ENCODE results near the gene SLC33A1. TPM values are rescaled to one million over a fixed set of nuclear protein-coding genes. Genes with fewer than 3 reads are reported as not detected.
"Not testable (repeated sequence)": the region's sequence is repeated elsewhere in the genome, so short reads cannot be mapped to it uniquely, and the experiment has no call there.

The SLC33A1 gene
- total RNA-seq, 2 donors from 2014 or later: 29.1 to 36.7 TPM

DNA sequence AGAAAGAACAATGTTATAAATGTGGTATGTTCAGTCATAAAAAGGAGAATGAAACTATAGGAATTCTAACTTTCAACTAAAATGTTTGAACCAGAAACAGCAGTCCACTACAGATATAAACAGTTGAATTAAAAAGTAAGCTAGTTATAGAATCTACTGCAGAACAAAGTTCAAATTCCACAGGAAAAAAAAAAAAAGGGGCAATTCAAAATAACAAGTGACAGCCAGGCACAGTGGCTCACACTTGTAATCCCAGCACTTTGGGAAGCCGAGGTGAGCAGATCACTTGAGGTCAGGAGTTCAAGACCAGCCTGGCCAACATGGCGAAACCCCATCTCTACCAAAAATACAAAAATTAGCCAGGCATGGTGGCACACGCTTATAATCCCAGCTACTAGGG, 4.8 kb downstream of the SLC33A1 start:
- Mint-ChIP-seq H3K4me1 (ENCODE audit: low read depth in 2 of 2) (peaks cover 37 to 38% of the 10 kb centered on the region in 2 donors), H3K36me3 (peaks cover 19% of the 10 kb centered on the region), H3K4me3 (peak overlapping the region; percentile 64)
- H3K9me3 Mint-ChIP-seq; H3K27me3 Mint-ChIP-seq; ATAC-seq; DNase-seq (ENCODE audit: low spot score); H3K27ac Mint-ChIP-seq: not testable (repeated sequence)

DNA sequence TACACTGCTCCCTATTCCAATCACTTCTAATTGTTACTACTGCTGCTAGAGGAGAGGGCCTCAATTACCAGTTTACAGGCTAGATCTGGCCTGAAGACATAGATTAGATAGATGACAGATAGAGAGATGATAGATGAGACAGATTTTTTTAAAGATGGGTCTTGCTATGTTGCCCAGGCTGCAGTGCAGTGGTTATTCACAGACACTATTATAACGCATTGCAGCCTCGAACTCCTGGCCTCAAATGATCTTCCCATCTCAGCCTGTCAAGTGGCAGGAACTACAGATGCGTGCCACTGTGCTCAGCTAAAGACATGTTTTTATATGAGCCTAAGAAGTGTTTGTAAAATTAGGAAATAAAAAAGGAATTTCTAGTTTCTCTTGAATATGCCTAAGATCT, 6.2 kb downstream of the SLC33A1 start:
- ATAC-seq (no peak), DNase-seq (ENCODE audit: low spot score) (no peak)
- Mint-ChIP-seq H3K27ac (no peak overlapping the region), H3K4me3 (peak overlapping the region; percentile 32), H3K4me1 (ENCODE audit: low read depth in 2 of 2) (peaks cover 35 to 36% of the 10 kb centered on the region in 2 donors), H3K9me3 (no peaks in the 10 kb centered on the region), H3K36me3 (peaks cover 13% of the 10 kb centered on the region), H3K27me3 (no peaks in the 10 kb centered on the region)

- Mint-ChIP-seq H3K27me3 (no peaks in the 10 kb centered on the region), H3K9me3 (no peaks in the 10 kb centered on the region), H3K27ac (no peak overlapping the region), H3K4me3 (peak overlapping the region; percentile 30), H3K4me1 (ENCODE audit: low read depth in 2 of 2) (peaks cover 21% of the 10 kb centered on the region in 2 donors), H3K36me3 (peaks cover 7% of the 10 kb centered on the region)
- no peak for ATAC-seq
- DNase-seq (ENCODE audit: low spot score): no peak
Measured at GRCh38 chr3:155846119-155846518, 8.1 kb downstream of the SLC33A1 start.

DNA sequence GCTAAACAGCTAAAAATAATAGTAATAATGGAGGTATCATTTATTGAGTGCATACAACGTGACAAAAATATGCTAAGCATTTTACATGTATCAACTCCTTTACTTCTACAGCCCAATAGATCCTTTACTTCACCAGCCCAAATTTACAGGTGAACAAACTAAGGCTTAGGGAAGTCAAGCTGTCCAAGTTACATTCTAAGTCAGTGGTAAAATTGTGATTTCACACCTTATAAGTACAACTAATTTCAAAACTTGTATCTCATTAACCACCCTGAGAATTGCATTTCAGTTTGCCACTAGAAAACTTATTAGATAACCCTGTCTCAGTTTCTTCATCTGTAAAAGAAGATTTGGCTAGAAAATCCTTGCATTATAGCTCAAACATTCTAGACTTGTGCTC, 10.7 kb downstream of the SLC33A1 start:
- Mint-ChIP-seq H3K27ac (no peak overlapping the region), H3K36me3 (peaks cover 7% of the 10 kb centered on the region), H3K4me3 (no peak overlapping the region), H3K27me3 (no peaks in the 10 kb centered on the region), H3K4me1 (ENCODE audit: low read depth in 2 of 2) (peaks cover 20% of the 10 kb centered on the region in 2 donors), H3K9me3 (no peaks in the 10 kb centered on the region)
- no peak for DNase-seq (ENCODE audit: low spot score)
- no peak for ATAC-seq

GRCh38 chr3:155835341-155836071, 18.7 kb downstream of the SLC33A1 start:
- no peaks in the 10 kb centered on the region for H3K9me3 Mint-ChIP-seq
- ATAC-seq (peak; percentile 49 to 69), DNase-seq (ENCODE audit: low spot score) (no peak)
- H3K36me3 Mint-ChIP-seq: no peaks in the 10 kb centered on the region
- no peak overlapping the region for H3K27ac Mint-ChIP-seq
- H3K4me1 Mint-ChIP-seq (ENCODE audit: low read depth in 2 of 2): peaks cover 4 to 6% of the 10 kb centered on the region in 2 donors
- no peaks in the 10 kb centered on the region for H3K27me3 Mint-ChIP-seq
- H3K4me3 Mint-ChIP-seq: no peak overlapping the region

DNA sequence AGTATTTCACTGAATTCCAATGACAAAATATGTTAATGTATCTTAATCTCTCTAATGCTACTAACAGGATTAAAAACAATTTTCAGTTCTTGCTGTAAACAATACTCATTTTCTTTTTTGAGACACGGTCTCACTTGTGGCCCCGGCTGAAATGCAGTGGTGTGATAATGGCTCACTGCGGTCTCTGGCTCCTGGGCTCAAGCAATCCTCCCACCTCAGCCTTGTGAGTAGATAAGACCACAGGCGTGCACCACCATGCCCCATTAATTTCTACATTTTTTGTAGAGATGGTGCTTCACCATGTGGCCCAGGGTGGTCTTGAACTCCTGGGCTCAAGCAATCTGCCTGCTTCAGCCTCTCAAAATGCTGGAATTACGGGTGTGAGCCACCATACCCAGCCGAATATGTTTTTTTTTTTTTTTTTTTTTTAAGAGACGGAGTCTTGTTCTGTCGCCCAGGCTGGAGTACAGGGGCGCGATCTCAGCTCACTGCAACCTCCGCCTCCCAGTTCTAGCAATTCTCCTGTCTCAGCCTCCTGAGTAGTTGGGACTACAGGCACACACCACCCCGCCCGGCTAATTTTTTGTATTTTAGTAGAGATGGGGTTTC, 25.6 kb downstream of the SLC33A1 start:
- H3K27me3 Mint-ChIP-seq; ATAC-seq; H3K27ac Mint-ChIP-seq; H3K4me1 Mint-ChIP-seq (ENCODE audit: low read depth in 2 of 2); H3K36me3 Mint-ChIP-seq; DNase-seq (ENCODE audit: low spot score); H3K9me3 Mint-ChIP-seq; H3K4me3 Mint-ChIP-seq: not testable (repeated sequence)

- Mint-ChIP-seq H3K4me3 (no peak overlapping the region), H3K36me3 (no peaks in the 10 kb centered on the region), H3K27ac (no peak overlapping the region), H3K4me1 (ENCODE audit: low read depth in 2 of 2) (peaks cover 3 to 5% of the 10 kb centered on the region in 2 donors), H3K9me3 (no peaks in the 10 kb centered on the region), H3K27me3 (peaks cover 0 to 4% of the 10 kb centered on the region in 2 donors)
- DNase-seq (ENCODE audit: low spot score) (no peak), ATAC-seq (no peak)
Measured at GRCh38 chr3:155815030-155815545, 39.1 kb downstream of the SLC33A1 start.

GRCh38 chr3:155813224-155813623, 41.0 kb downstream of the SLC33A1 start:
- H3K27ac Mint-ChIP-seq, H3K9me3 Mint-ChIP-seq, ATAC-seq: not testable (repeated sequence)

GRCh38 chr3:155809181-155809580, 45.0 kb downstream of the SLC33A1 start:
- no peak overlapping the region for H3K4me3 Mint-ChIP-seq
- no peaks in the 10 kb centered on the region for H3K36me3 Mint-ChIP-seq

More at GRCh38 chr3:155813224-155813623, 41.0 kb downstream of the SLC33A1 start:
- not testable (repeated sequence) for H3K36me3 Mint-ChIP-seq; DNase-seq (ENCODE audit: low spot score); H3K4me1 Mint-ChIP-seq (ENCODE audit: low read depth in 2 of 2); H3K4me3 Mint-ChIP-seq
- peaks cover 7 to 12% of the 10 kb centered on the region in 2 donors for H3K27me3 Mint-ChIP-seq

GRCh38 chr3:155807823-155808222, 46.4 kb downstream of the SLC33A1 start:
- H3K4me3 Mint-ChIP-seq: no peak overlapping the region
- no peak for DNase-seq (ENCODE audit: low spot score)
- no peak overlapping the region for H3K27ac Mint-ChIP-seq

More at GRCh38 chr3:155809181-155809580, 45.0 kb downstream of the SLC33A1 start:
- H3K27ac Mint-ChIP-seq: no peak overlapping the region
- H3K27me3 Mint-ChIP-seq: peaks cover 7 to 13% of the 10 kb centered on the region in 2 donors
- DNase-seq (ENCODE audit: low spot score): no peak
- no peaks in the 10 kb centered on the region for H3K9me3 Mint-ChIP-seq
- ATAC-seq: no peak
- H3K4me1 Mint-ChIP-seq (ENCODE audit: low read depth in 2 of 2): peaks cover 12 to 13% of the 10 kb centered on the region in 2 donors

GRCh38 chr3:155805802-155806618, 48.2 kb downstream of the SLC33A1 start, which contains the start of gene C3orf33:
C3orf33 (minus strand) TSS chr3:155806278; CDS start chr3:155806252, 26 bp downstream.
- Mint-ChIP-seq H3K4me1 (ENCODE audit: low read depth in 2 of 2) (peaks cover 8 to 9% of the 10 kb centered on the region in 2 donors), H3K27me3 (peaks cover 7 to 13% of the 10 kb centered on the region in 2 donors), H3K4me3 (peak within 1 kb of the TSS; percentile 86), H3K9me3 (no peaks in the 10 kb centered on the region), H3K27ac (peak within 1 kb of the TSS; percentile 48 to 81), H3K36me3 (no peaks in the 10 kb centered on the region)
- peak; percentile 84 for DNase-seq (ENCODE audit: low spot score)
- peak; percentile 97 for ATAC-seq

More at GRCh38 chr3:155807823-155808222, 46.4 kb downstream of the SLC33A1 start:
- no peak for ATAC-seq
- Mint-ChIP-seq H3K36me3 (no peaks in the 10 kb centered on the region), H3K27me3 (peaks cover 7 to 13% of the 10 kb centered on the region in 2 donors), H3K4me1 (ENCODE audit: low read depth in 2 of 2) (peaks cover 12 to 13% of the 10 kb centered on the region in 2 donors), H3K9me3 (no peaks in the 10 kb centered on the region)

DNA sequence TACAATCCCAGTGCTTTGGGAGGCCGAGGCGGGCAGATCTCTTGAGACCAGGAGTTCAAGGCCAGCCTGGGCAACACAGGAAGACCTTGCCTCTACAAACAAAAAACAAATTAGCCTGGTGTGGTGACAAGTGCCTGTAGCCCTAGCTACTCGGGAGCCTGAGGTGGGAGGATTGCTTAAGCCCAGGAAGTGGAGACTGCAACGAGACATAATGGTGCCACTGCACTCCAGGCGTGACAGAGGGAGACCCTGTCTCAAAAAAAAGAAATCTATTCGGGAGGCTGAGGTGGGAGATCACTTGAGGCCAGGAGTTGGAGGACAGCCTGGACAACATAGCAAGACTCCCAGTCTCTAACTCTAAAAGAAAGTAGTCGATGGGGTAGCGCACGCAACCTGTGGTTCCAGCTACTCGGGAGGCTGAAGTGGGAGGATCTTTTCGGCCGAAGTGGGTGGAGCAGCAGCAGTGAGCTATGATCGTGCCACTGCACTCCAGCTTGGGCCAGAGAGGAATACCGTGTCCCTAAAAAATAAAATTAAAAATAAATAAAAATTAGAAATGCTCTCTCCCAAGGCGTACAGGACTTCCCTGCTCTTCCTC, 48.9 kb downstream of the SLC33A1 start:
- H3K36me3 Mint-ChIP-seq: no peaks in the 10 kb centered on the region
- DNase-seq (ENCODE audit: low spot score) (no peak), ATAC-seq (peak; percentile 22 to 29)
- peak overlapping the region; percentile 86 for H3K4me3 Mint-ChIP-seq
- H3K9me3 Mint-ChIP-seq: no peaks in the 10 kb centered on the region
- H3K27ac Mint-ChIP-seq: peak overlapping the region; percentile 48 to 81
- H3K27me3 Mint-ChIP-seq: peaks cover 7 to 9% of the 10 kb centered on the region in 2 donors
- H3K4me1 Mint-ChIP-seq (ENCODE audit: low read depth in 2 of 2): peaks cover 8 to 11% of the 10 kb centered on the region in 2 donors

- Mint-ChIP-seq H3K27me3 (peaks cover 4 to 7% of the 10 kb centered on the region in 2 donors), H3K9me3 (no peaks in the 10 kb centered on the region), H3K36me3 (peaks cover 4% of the 10 kb centered on the region), H3K4me3 (no peak overlapping the region), H3K27ac (no peak overlapping the region), H3K4me1 (ENCODE audit: low read depth in 2 of 2) (peaks cover 8 to 11% of the 10 kb centered on the region in 2 donors)
- DNase-seq (ENCODE audit: low spot score) (no peak), ATAC-seq (no peak)
Measured at GRCh38 chr3:155804323-155804722, 49.9 kb downstream of the SLC33A1 start.
